HG03378 (cell line): ENCODE measurements around the gene ABHD12.
A peak's percentile ranks its signal among the peaks of the same experiment; 100 is the strongest.

Experiments
- ATAC-seq: cut with Tn5 transposase; IDR thresholded peaks from one replicate; pipeline ENCODE4 v1.9.1; 2021; ENCODE audit warnings: mild to moderate bottlenecking, moderate library complexity; ENCODE audit not compliant: unreplicated experiment

The ABHD12 gene

DNA sequence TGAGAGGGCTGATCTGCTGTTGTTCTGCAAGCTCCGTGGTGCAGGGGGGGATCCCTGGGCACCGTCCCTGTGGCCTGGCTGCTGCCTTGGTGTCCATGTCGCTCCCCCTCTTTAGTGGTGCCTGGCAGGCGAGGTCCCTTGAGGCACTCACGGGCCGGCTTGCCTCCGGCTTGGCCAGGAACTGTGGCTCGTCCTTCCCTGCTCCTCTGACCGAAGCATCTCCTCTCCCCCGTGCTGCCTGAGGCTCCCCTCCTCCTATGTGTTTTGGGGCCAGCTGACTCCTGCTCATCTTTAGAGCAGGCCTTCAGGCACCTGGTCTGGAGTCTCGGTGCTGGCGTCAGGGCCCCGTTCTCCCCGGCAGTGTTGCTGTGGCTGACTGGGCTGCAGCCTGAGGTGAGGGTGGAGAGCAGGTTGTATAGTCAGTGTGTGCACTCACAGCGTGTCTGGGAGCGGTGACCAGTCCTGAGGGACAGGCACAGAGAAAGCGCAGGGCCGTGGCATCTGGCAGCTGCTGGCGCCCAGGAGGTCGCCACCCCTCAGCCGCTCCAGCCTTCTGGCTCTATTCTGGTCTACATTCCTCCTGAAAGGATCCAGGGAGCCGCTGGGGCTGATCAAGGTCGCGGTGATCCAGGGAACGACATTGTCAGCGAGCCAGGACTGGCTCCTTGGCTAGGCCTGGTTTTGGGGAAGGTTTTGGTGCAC, 99.1 kb downstream of the ABHD12 start:
- no peak for ATAC-seq

GRCh38 chr20:25290646-25291431, 99.8 kb downstream of the ABHD12 start:
- ATAC-seq, result no peak

DNA sequence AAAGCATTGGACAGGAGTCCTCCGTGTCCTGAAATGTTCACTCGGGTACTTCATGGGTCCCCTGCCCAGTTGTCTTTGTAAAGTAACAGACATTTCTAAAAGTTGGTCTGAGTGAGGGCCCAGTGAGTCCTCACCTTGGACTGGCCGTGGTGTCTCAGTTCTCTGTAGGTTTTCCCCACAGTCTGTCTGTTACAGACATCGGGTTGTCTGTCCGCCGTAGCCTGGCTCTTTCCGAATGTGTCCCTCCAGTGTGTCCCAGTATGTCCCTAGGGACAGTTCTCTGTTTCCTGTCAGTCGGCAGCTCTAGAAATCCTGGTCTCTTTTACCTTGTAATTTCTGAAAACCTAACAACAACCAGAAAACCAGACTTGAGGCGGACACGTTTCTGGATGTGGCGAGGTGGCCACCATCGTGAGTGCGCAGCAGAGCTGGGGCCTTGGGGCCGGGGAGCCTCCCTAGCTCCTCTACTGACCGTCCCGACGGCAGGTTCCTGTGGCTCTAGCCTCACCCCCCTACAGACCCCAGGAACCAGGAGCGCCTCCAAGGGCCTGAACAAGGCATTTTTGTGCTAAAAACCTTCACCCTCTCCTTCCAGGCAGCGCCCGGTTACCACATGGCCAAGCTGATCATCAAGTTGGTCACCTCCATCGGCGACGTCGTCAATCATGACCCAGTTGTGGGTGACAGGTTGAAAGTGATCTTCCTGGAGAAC, 100.6 kb downstream of the ABHD12 start:
- no peak for ATAC-seq

DNA sequence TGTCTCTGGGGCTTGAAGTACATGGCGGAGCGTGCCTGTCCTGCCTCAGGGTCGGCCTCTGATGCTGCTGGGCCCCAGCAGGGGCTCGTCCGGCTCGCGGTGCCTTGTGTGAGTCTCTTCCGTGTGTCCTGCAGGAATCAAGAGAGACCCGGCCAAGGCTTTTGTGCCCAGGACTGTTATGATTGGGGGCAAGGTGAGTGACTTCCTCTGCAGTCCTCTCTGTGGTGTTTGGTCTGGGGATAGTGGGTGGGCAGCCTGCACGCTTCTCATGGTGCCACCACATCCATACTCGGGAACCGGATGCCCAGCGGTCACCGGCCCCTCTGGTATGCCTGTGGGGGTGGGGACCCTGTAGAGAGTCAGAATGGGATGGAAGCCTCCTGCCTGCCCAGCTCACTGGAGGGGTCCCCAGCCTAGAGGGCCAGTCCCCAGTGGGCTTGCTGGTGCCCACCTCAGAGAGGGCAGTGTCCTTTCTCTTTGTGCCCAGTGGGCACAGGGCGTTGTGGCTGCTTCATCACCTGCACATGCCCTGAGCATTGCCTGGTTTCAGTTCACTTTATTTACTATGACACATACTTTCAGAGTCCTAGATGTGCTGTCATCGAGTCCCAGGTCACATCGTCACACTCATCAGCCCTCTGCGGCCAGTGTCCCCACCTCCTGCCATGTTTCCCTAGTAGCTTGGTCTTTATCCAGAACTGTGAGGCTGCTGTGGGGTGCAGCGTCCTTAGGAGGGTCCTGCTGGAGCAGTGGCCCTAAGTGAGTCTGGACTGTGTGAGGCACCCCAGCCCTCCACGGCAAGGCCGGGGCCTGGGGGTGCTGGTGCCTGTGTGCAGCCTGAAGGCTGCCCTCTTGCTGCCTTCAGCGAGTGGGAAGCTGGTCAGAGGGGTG, 102.1 kb downstream of the ABHD12 start:
- ATAC-seq, result peak; percentile 97

DNA sequence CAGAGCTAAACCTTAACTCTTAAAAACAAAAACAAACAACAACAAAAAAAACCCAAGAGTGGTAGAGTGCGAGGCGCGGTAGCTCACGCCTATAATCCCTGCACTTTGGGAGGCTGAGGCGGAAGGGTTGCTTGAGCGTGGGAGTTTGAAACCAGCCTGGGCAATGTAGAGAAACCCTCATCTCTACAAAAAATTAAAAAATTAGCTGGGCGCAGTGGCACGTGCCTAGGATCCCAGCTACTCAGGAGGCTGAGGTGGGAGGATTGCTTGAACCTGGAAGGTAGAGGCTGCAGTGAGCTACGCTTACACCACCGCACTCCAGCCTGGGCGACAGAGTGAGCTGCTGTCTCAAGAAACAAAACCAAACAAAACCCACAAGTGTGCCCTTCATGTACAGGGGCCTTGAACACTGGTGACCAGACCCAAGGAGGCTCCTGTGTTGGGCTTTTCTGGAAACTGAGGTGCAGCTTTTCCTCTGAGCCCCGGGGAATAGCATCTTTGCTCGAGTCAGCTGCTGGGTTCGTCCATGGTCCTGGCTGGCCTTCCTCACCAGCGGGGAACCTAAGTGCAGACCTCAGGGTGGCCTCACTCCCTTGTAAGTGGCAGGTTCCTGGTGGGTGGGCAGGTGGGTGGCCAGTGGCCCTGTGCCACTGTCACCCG, 102.9 kb downstream of the ABHD12 start:
- ATAC-seq, result no peak

DNA sequence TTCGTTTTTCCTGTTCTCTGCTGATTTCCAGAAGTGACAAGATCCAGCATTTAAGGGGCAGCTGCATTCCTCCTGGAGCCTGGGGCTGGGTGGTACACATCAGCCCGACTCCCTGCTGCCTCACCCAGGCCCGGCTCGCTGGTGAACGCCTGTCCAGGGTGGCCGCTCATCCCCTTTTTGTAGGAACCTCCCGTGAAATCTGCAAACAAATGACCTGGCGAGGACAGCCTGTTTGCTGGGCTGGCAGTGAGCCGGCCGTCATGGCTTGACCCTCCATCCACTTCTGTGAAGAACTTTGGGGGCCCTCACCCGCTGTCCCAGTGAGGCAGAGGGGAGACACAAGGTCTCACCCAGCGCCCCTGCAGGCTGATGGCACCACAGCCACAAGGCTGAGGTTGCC, 103.7 kb downstream of the ABHD12 start:
- ATAC-seq, result no peak

- ATAC-seq, result no peak
Observed at GRCh38 chr20:25285856-25286798, 104.5 kb downstream of the ABHD12 start.

DNA sequence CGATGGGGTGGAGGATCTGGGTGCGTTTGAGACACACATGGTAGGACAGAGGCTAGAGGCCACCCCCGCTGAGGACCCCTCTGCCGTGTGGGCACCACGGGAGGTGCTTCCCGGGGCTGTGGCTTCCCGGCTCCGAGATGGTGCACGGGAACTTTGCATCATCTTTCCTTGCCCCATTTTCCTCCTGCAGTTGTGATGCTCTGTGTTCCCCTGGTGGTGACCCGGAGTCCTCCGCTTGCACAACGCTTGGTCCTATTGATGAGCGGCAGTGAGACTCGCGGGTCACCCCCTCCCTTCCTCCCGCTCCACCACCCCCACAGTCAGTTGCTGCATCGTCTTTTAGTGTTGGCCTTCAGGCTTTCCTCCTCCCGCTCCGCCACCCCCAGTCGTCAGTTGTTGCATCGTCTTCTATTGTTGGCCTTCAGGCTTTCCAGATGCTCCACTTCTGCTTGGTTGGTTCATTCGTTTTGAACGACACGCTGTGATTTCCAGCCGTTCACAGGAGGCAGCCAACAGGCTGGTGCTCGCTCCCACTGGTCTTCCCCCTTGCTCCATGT, 105.5 kb downstream of the ABHD12 start:
- no peak for ATAC-seq

GRCh38 chr20:25284131-25284601, 106.5 kb downstream of the ABHD12 start:
- ATAC-seq, result no peak

DNA sequence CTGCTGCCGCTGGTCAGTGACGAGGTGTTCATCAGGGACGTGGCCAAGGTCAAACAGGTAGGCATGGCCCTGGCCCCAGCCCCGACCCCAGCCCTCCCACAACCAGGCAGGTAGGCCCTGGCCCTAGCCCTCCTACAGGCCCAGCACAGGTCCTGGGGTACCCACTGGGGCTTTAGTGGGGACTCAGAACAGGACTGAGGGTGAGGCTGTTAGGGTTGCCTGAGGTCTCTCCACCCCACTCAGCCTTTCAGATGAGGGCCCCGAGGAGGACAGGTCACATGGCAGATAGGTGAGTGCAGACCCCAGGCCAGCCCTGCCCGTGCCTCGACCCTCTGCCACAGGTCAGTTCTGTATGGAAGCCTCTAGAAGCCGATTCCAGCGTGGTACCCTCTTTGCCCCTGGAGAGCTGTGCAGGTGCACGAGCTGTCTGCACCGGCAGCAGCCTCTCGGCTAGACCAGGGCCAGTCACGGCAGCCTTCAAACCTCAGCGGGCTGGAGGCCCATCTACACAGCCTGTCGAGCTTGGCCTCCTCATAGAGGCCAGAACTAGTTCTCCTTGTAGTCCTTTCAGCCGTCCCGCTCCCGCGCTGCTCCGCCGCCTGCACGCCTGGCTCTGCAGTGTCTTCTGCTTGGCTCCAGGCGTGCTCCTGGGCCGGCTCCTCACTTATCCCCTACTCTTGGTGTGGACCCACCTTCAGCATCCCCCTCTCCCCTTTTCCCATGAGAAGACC, 107.2 kb downstream of the ABHD12 start:
- no peak for ATAC-seq

DNA sequence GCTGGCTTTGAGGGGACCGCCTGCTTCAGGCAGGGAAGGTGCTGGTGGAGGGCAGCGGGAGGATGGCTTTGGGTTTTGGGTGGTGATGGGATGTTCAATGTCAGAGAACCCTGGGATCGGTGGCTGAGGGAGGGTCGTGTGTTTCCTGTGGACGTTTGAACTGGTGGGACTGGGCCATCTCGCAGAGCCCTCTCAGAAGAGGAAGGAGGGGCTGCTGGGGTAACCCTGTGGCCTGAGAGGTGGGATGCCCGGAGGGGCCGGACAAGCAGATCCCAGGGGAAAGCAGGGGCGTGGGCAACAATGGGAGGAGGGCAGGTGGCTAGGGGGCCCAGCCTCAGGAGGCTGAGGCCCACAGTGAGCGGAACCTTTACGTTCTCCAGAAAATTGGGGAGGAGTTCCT, 107.8 kb downstream of the ABHD12 start:
- ATAC-seq, result no peak

GRCh38 chr20:25282034-25282781, 108.4 kb downstream of the ABHD12 start:
- no peak for ATAC-seq

- ATAC-seq, result peak; percentile 54
Observed at GRCh38 chr20:25281541-25281991, 109.1 kb downstream of the ABHD12 start.

GRCh38 chr20:25280574-25281535, 109.8 kb downstream of the ABHD12 start:
- no peak for ATAC-seq

DNA sequence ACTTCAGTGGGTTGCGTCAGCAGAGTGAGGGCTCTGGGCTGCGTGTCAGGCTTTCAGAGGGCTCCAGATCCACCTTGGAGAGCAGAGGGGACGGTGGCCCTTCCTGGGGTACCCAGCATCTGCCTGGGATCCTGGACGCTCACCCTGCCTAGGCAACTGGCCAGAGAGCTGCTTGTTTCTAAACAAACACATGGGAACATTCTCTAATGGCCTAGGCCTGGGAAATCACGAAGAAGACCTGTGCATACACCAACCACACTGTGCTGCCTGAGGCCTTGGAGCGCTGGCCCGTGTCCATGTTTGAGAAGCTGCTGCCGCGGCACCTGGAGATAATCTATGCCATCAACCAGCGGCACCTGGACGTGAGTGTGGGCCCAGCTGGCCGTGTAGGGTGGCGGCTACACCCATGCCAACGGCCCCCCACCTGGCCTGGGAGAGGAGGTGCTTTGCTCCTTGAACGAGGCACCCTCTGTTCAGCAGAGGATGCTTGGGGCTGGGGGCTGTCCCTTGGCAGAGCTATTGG, 110.5 kb downstream of the ABHD12 start:
- no peak for ATAC-seq

GRCh38 chr20:25279403-25279802, 111.2 kb downstream of the ABHD12 start:
- ATAC-seq, result no peak
